Calu3 (cell line): ENCODE data around the gene TGFA. TPM values are rescaled to one million over a fixed set of nuclear protein-coding genes. Genes with fewer than 3 reads are reported as not detected.
A peak's percentile ranks its signal among the peaks of the same experiment; 100 is the strongest.

Experiments used
- BruUV-seq: library from RNA; stranded (reverse); fragments of 400-500 nt; replicated peaks from 2 replicates; lab custom pipeline; 2021; lab: Mats Ljungman, UMichigan
- CTCF ChIA-PET: fragments of 300-600 bp; sonication (Branson Sonifier 250); formaldehyde crosslinking; loops from one replicate; lab custom pipeline; 2022; ENCODE audit warnings: antibody characterized with exemption; lab: Charles Lee
- DNase-seq: peaks from one replicate; pipeline ENCODE4 v3.0.0; 2022
- H3K27ac Mint-ChIP-seq: one replicate; pipeline ENCODE4 v1.8.0; 2022; ENCODE audit warnings: mixed read lengths; ENCODE audit not compliant: unreplicated experiment
- H3K27me3 Mint-ChIP-seq: one replicate; pipeline ENCODE4 v1.8.0; 2022; ENCODE audit warnings: mixed read lengths; ENCODE audit not compliant: unreplicated experiment
- H3K36me3 Mint-ChIP-seq: one replicate; pipeline ENCODE4 v1.8.0; 2022; ENCODE audit warnings: mild to moderate bottlenecking, moderate library complexity, mixed read lengths; ENCODE audit not compliant: insufficient read depth, unreplicated experiment
- H3K4me1 Mint-ChIP-seq: one replicate; pipeline ENCODE4 v1.8.0; 2022; ENCODE audit warnings: mild to moderate bottlenecking, low read depth, mixed read lengths; ENCODE audit not compliant: unreplicated experiment
- H3K4me3 Mint-ChIP-seq: one replicate; pipeline ENCODE4 v1.8.0; 2022; ENCODE audit warnings: mild to moderate bottlenecking, low read depth, moderate library complexity, mixed read lengths; ENCODE audit not compliant: unreplicated experiment
- H3K9me3 Mint-ChIP-seq: one replicate; pipeline ENCODE4 v1.8.0; 2022; ENCODE audit warnings: low read depth, mixed read lengths; ENCODE audit not compliant: unreplicated experiment
- CTCF ChIP-seq: fragments of 200-600 bp; IDR thresholded peaks from one replicate; pipeline ENCODE4 v1.8.0; 2022; ENCODE audit warnings: antibody characterized with exemption; ENCODE audit not compliant: unreplicated experiment
- intact Hi-C: fragments of 100-400 bp; cut with micrococcal nuclease; formaldehyde crosslinking; loops from one replicate; pipeline ENCODE4 v1.10.0; 2022; ENCODE audit not compliant: unreplicated experiment
- total RNA-seq: library from RNA; stranded (reverse); gene quantifications from 2 replicates; pipeline ENCODE4 v1.2.3, GENCODE V29; 2022

Gene TGFA
- total RNA-seq, 1 experiment from 2014 or later, result 80.0 TPM

- H3K4me1 Mint-ChIP-seq, result peaks cover 63% of the 10 kb centered on the region
- H3K9me3 Mint-ChIP-seq, result no peaks in the 10 kb centered on the region
- peak; percentile 46 for DNase-seq
- intact Hi-C loops, result no loop called here
- CTCF ChIA-PET, result interaction anchor here (0.9 kb wide), 1 partner anchor 28 kb away, joined by 3 read pairs; no protein-coding TSS in a partner anchor
- BruUV-seq, result no TSS peak
- TF ChIP-seq CTCF, result no peak
- H3K27me3 Mint-ChIP-seq, result no peaks in the 10 kb centered on the region
- H3K36me3 Mint-ChIP-seq, result peaks cover 55% of the 10 kb centered on the region
- peak overlapping the region; percentile 43 for H3K4me3 Mint-ChIP-seq
- peak overlapping the region; percentile 58 for H3K27ac Mint-ChIP-seq
Observed at GRCh38 chr2:70514612-70515055, 39.0 kb downstream of the TGFA start.

- CTCF ChIA-PET, result interaction anchor here (0.7 to 0.9 kb wide), 2 partner anchors 29 to 37 kb away, joined by 3 to 4 read pairs; no protein-coding TSS in a partner anchor
- peaks cover 72% of the 10 kb centered on the region for H3K4me1 Mint-ChIP-seq
- no TSS peak for BruUV-seq
- no peaks in the 10 kb centered on the region for H3K9me3 Mint-ChIP-seq
- no peak for TF ChIP-seq CTCF
- intact Hi-C loops, result no loop called here
- no peak overlapping the region for H3K27ac Mint-ChIP-seq
- peaks cover 57% of the 10 kb centered on the region for H3K36me3 Mint-ChIP-seq
- no peak overlapping the region for H3K4me3 Mint-ChIP-seq
- no peak for DNase-seq
- no peaks in the 10 kb centered on the region for H3K27me3 Mint-ChIP-seq
Observed at GRCh38 chr2:70513738-70514137, 39.9 kb downstream of the TGFA start.

GRCh38 chr2:70511971-70512729, 41.5 kb downstream of the TGFA start:
- TF ChIP-seq CTCF, result no peak
- no peaks in the 10 kb centered on the region for H3K9me3 Mint-ChIP-seq
- peaks cover 86% of the 10 kb centered on the region for H3K4me1 Mint-ChIP-seq
- intact Hi-C loops, result no loop called here
- DNase-seq, result no peak
- no peak overlapping the region for H3K4me3 Mint-ChIP-seq
- no peaks in the 10 kb centered on the region for H3K27me3 Mint-ChIP-seq
- H3K27ac Mint-ChIP-seq, result no peak overlapping the region
- peaks cover 49% of the 10 kb centered on the region for H3K36me3 Mint-ChIP-seq
- CTCF ChIA-PET, result no interaction called here
- BruUV-seq, result no TSS peak

GRCh38 chr2:70510313-70510712, 43.3 kb downstream of the TGFA start:
- BruUV-seq, result no TSS peak
- no peaks in the 10 kb centered on the region for H3K9me3 Mint-ChIP-seq
- CTCF ChIA-PET, result interaction anchor here (1.6 kb wide), 1 partner anchor 107 kb away, joined by 7 read pairs; no protein-coding TSS in a partner anchor
- H3K4me1 Mint-ChIP-seq, result peaks cover 79% of the 10 kb centered on the region
- no peak for TF ChIP-seq CTCF
- no peak for DNase-seq
- H3K36me3 Mint-ChIP-seq, result peaks cover 57% of the 10 kb centered on the region
- H3K27ac Mint-ChIP-seq, result peak overlapping the region; percentile 97
- peak overlapping the region; percentile 57 for H3K4me3 Mint-ChIP-seq
- intact Hi-C loops, result no loop called here
- H3K27me3 Mint-ChIP-seq, result no peaks in the 10 kb centered on the region
